H1 (cell line): Measurements from ENCODE around the gene OTUD5. TPM values are rescaled to one million over a fixed set of nuclear protein-coding genes. Genes with fewer than 3 reads are reported as not detected.

Source experiments
- CTCF ChIA-PET: fragments of 300-600 bp; sonication (Branson Sonifier 250); formaldehyde crosslinking; loops from one replicate; lab custom pipeline; 2021; ENCODE audit not compliant: partially characterized antibody; lab: Charles Lee
- POLR2A ChIA-PET: fragments of 300-600 bp; sonication (Branson Sonifier 250); formaldehyde crosslinking; loops from one replicate; lab custom pipeline; 2021; ENCODE audit warnings: inconsistent platforms; ENCODE audit not compliant: partially characterized antibody; lab: Charles Lee
- DNase-seq, 2 experiments: peaks; one replicate each; pipeline versions ENCODE4 v3.0.0 to v3.0.0-alpha.2; 2010 to 2022; ENCODE audit warnings: low spot score in 2 of 2, low read depth in 1 of 2, mixed read lengths in 1 of 2
- FAIRE-seq: peaks from 2 replicates; lab custom pipeline; 2011; peaks lifted over from hg19 to GRCh38; lab: Jason Lieb, UNC
- H2AFZ ChIP-seq: 2 replicates; pipeline ENCODE4 v1.8.1; 2012; ENCODE audit warnings: low read length, inconsistent platforms
- H2AK5ac ChIP-seq: 2 replicates; pipeline ENCODE4 v1.6.1; 2013; ENCODE audit warnings: low read depth, low read length
- H2BK120ac ChIP-seq: replicated peaks from 2 replicates; pipeline ENCODE3; 2013; ENCODE audit warnings: low read depth, low read length, inconsistent platforms
- H2BK12ac ChIP-seq: 2 replicates; pipeline ENCODE4 v1.6.1; 2013; ENCODE audit warnings: low read depth, low read length
- H2BK15ac ChIP-seq: 2 replicates; pipeline ENCODE4 v1.6.1; 2013; ENCODE audit warnings: low read length
- H2BK20ac ChIP-seq: 2 replicates; pipeline ENCODE4 v1.6.1; 2013; ENCODE audit warnings: low read length
- H2BK5ac ChIP-seq: 2 replicates; pipeline ENCODE4 v1.6.1; 2013; ENCODE audit warnings: low read depth, low read length
- H3K14ac ChIP-seq: 2 replicates; pipeline ENCODE4 v1.6.1; 2013; ENCODE audit warnings: inconsistent platforms; ENCODE audit not compliant: insufficient read length
- H3K18ac ChIP-seq: 2 replicates; pipeline ENCODE4 v1.6.1; 2013; ENCODE audit warnings: low read length; ENCODE audit errors: extremely low read depth
- H3K23ac ChIP-seq: 2 replicates; pipeline ENCODE4 v1.6.1; 2013; ENCODE audit warnings: inconsistent platforms; ENCODE audit not compliant: insufficient read length
- H3K23me2 ChIP-seq: 2 replicates; pipeline ENCODE4 v1.6.1; 2013; ENCODE audit warnings: low read depth, low read length
- H3K27ac ChIP-seq: 2 replicates; pipeline ENCODE4 v1.6.1; 2011; ENCODE audit warnings: low read depth, low read length, inconsistent platforms
- H3K27me3 ChIP-seq, 4 experiments: replicated peaks in 1 of 4; 1 replicate in 1 of 4; 2 replicates in 3 of 4; pipeline versions ENCODE4 v1.6.1 to v1.8.1; 2011 to 2013; ENCODE audit warnings: low read length in 3 of 4, mild to moderate bottlenecking in 3 of 4, inconsistent platforms in 2 of 4, mixed read lengths in 2 of 4, moderate library complexity in 1 of 4; ENCODE audit not compliant: control insufficient read depth in 3 of 4, insufficient read depth in 3 of 4; ENCODE audit errors: extremely low read depth in 1 of 4
- H3K36me3 ChIP-seq, 4 experiments: 2 replicates each; pipeline versions ENCODE4 v1.6.1 to v1.8.1; 2011 to 2013; ENCODE audit warnings: mild to moderate bottlenecking in 4 of 4, low read length in 3 of 4, moderate library complexity in 2 of 4, control low read depth in 1 of 4, inconsistent platforms in 1 of 4; ENCODE audit not compliant: insufficient read depth in 4 of 4, control insufficient read depth in 2 of 4
- H3K4ac ChIP-seq: replicated peaks from 2 replicates; pipeline ENCODE3; 2013; ENCODE audit warnings: low read length, low read depth, mixed read lengths, inconsistent platforms; ENCODE audit not compliant: insufficient read length
- H3K4me1 ChIP-seq, 4 experiments: replicated peaks in 1 of 4; 1 replicate in 1 of 4; 2 replicates in 3 of 4; pipeline versions ENCODE4 v1.6.1 to v1.8.1; 2011 to 2013; ENCODE audit warnings: low read length in 3 of 4, inconsistent platforms in 2 of 4, mixed read lengths in 1 of 4; ENCODE audit not compliant: insufficient read depth in 4 of 4, control insufficient read depth in 3 of 4
- H3K4me2 ChIP-seq, 2 experiments: 2 replicates each; pipeline versions ENCODE4 v1.6.1 to v1.8.1; 2011 to 2013; ENCODE audit warnings: low read depth in 2 of 2, low read length in 2 of 2, control low read depth in 1 of 2, inconsistent platforms in 1 of 2, mild to moderate bottlenecking in 1 of 2; ENCODE audit not compliant: insufficient read depth in 1 of 2
- H3K4me3 ChIP-seq, 4 experiments: fragments of 200-600, 300-600 bp in 1 of 4; sonication (generic), shearing (Covaris generic), sonication (Bioruptor Twin) in 1 of 4; 2 replicates each; pipeline versions ENCODE4 v1.5.1 to v1.8.1; 2011 to 2016; ENCODE audit warnings: low read length in 4 of 4, low read depth in 3 of 4, control low read depth in 2 of 4, inconsistent platforms in 2 of 4, mild to moderate bottlenecking in 2 of 4, mixed read lengths in 1 of 4, moderate library complexity in 1 of 4; ENCODE audit not compliant: insufficient read depth in 2 of 4; ENCODE audit errors: extremely low read depth in 1 of 4
- H3K56ac ChIP-seq: replicated peaks from 2 replicates; pipeline ENCODE3; 2013; ENCODE audit warnings: low read depth, mild to moderate bottlenecking, mixed read lengths, low read length, inconsistent platforms; ENCODE audit not compliant: insufficient read length
- H3K79me1 ChIP-seq: 2 replicates; pipeline ENCODE4 v1.6.1; 2013; ENCODE audit warnings: low read depth, low read length, control low read depth
- H3K79me2 ChIP-seq, 2 experiments: 2 replicates each; pipeline versions ENCODE4 v1.6.1 to v1.8.1; 2012 to 2013; ENCODE audit warnings: low read length in 2 of 2, mild to moderate bottlenecking in 2 of 2, inconsistent platforms in 1 of 2; ENCODE audit not compliant: insufficient read depth in 2 of 2, control insufficient read depth in 1 of 2
- H3K9ac ChIP-seq, 4 experiments: replicated peaks in 1 of 4; 1 replicate in 1 of 4; 2 replicates in 3 of 4; pipeline versions ENCODE4 v1.6.1 to v1.8.1; 2011 to 2013; ENCODE audit warnings: low read depth in 3 of 4, low read length in 3 of 4, control low read depth in 2 of 4, mild to moderate bottlenecking in 2 of 4, moderate library complexity in 2 of 4, inconsistent platforms in 1 of 4; ENCODE audit errors: extremely low read depth in 1 of 4
- H3K9me3 ChIP-seq, 2 experiments: 2 replicates each; pipeline versions ENCODE4 v1.6.1 to v1.8.1; 2012 to 2013; ENCODE audit warnings: mild to moderate bottlenecking in 2 of 2, moderate library complexity in 2 of 2, control low read depth in 1 of 2, inconsistent platforms in 1 of 2, low read depth in 1 of 2, low read length in 1 of 2, mixed read lengths in 1 of 2; ENCODE audit not compliant: insufficient read depth in 2 of 2
- H4K20me1 ChIP-seq, 2 experiments: replicated peaks in 1 of 2; 2 replicates each; pipeline versions ENCODE3 to v1.8.1; 2011 to 2013; ENCODE audit warnings: inconsistent platforms in 2 of 2, low read length in 2 of 2, mild to moderate bottlenecking in 1 of 2; ENCODE audit not compliant: insufficient read depth in 2 of 2, control insufficient read depth in 1 of 2
- H4K5ac ChIP-seq: 2 replicates; pipeline ENCODE4 v1.6.1; 2013; ENCODE audit warnings: low read length, low read depth, mixed read lengths, inconsistent platforms; ENCODE audit not compliant: insufficient read length
- H4K8ac ChIP-seq: 2 replicates; pipeline ENCODE4 v1.8.0; 2013; ENCODE audit warnings: mild to moderate bottlenecking, moderate library complexity, low read length, inconsistent platforms; ENCODE audit not compliant: insufficient read depth; ENCODE audit errors: extremely low read depth
- H4K91ac ChIP-seq: replicated peaks from 2 replicates; pipeline ENCODE3; 2013; ENCODE audit warnings: low read length, mixed read lengths, inconsistent platforms; ENCODE audit not compliant: insufficient read length
- JUND ChIP-seq: IDR thresholded peaks from 2 replicates; pipeline ENCODE4 v1.6.1; 2011; ENCODE audit warnings: mild to moderate bottlenecking, improper control_type of control experiment, low read length
- WGBS, 2 experiments: shearing (Covaris generic) in 1 of 2; methylation state at CpG; one replicate each; pipeline versions ENCODE4 v1.1.6 to v1.1.7; 2013 to 2015; ENCODE audit warnings: low lambda C conversion rate in 2 of 2, mixed read lengths in 2 of 2, inconsistent platforms in 1 of 2, low coverage in 1 of 2, missing lambda C conversion rate in 1 of 2; ENCODE audit not compliant: insufficient replicate concordance in 2 of 2, insufficient coverage in 1 of 2, insufficient read length in 1 of 2; ENCODE audit errors: extremely low coverage in 1 of 2, missing lambda C conversion rate in 1 of 2; 5-methylcytosine and 5-hydroxymethylcytosine counted together
- polyA plus RNA-seq, 7 experiments: library from polyadenylated mRNA; depleted of rRNA in 3 of 7; stranded (reverse) in 5 of 7; unstranded in 2 of 7; fragments of >200 nt in 5 of 7; fragments of 200-250 nt in 2 of 7; gene quantifications; 1 replicate in 5 of 7; 2 replicates in 1 of 7; 4 replicates in 1 of 7; pipeline versions ENCODE4 v1.2.1 to v1.2.3, GENCODE V29; 2011 to 2013; ENCODE audit warnings: missing spikeins in 2 of 7, mixed read lengths in 2 of 7
- total RNA-seq: library from RNA; stranded (reverse); fragmentation: NEBNext Ultra II Directional; extraction: Animal tissue kit (Norgen Biotek cat#: 25700); gene quantifications from 2 replicates; pipeline ENCODE4 v1.2.1, GENCODE V29; 2021

Gene OTUD5
- total and polyA plus RNA-seq, 2 of the 8 experiments (the other 6 are each of a cell fraction or from before 2014, with no cell fraction given), result 46.3 to 53.5 TPM

- Histone ChIP-seq H4K20me1 (peaks cover 7 to 8% of the 10 kb centered on the region in 2 experiments), H3K23me2 (peaks cover 5% of the 10 kb centered on the region), H2AFZ (no peak within 1 kb of the TSS), H3K79me2 (peaks cover 0 to 24% of the 10 kb centered on the region in 2 experiments; a peak in 2 of 4 replicates), H3K4ac (peak within 1 kb of the TSS; percentile 1), H2BK20ac (no peak within 1 kb of the TSS), H3K14ac (no peak within 1 kb of the TSS), H3K27ac (peak within 1 kb of the TSS; percentile 95), H2BK15ac (no peak within 1 kb of the TSS), H3K36me3 (peaks cover 6 to 25% (median 14%) of the 10 kb centered on the region in 4 experiments; a peak in 6 of 8 replicates), H4K5ac (peak within 1 kb of the TSS; percentile 85), H3K4me1 (peaks cover 0 to 3% (median 2%) of the 10 kb centered on the region in 4 experiments; a peak in 3 of 7 replicates), H2BK120ac (no peak within 1 kb of the TSS), H2AK5ac (no peak within 1 kb of the TSS), H3K27me3 (no peaks in the 10 kb centered on the region), H2BK12ac (0 out of 2 replicates have a peak within 1 kb of the TSS, but pooled peaks have one; percentile 75), H3K23ac (no peak within 1 kb of the TSS), H3K4me3 (peak within 1 kb of the TSS; percentile 78 to 94 (median 82)), H3K9me3 (no peaks in the 10 kb centered on the region), H3K9ac (peak within 1 kb of the TSS; percentile 34 to 95 (median 86)), H3K4me2 (peak within 1 kb of the TSS; percentile 85 to 94), H2BK5ac (peak within 1 kb of the TSS; percentile 97), H4K91ac (peak within 1 kb of the TSS; percentile 89), H3K56ac (peak within 1 kb of the TSS; percentile 93), H3K79me1 (no peaks in the 10 kb centered on the region; the same call in 1 of the 2 replicates), H3K18ac (peak within 1 kb of the TSS; percentile 98), H4K8ac (peak within 1 kb of the TSS; percentile 92; the same call in 1 of the 2 replicates)
- CTCF ChIA-PET, result interaction anchor here (1.0 to 1.4 kb wide), 4 partner anchors 11 to 92 kb away, joined by 3 to 6 read pairs (median 4); no protein-coding TSS in a partner anchor
- FAIRE-seq (peak; percentile 90), DNase-seq (peak; percentile 77 to 79)
- WGBS, 2 experiments, result 1% methylated on average over 27 of the region's 49 CpGs; no CpG with 5 or more reads in 1 of the 2 experiments
- POLR2A ChIA-PET, result interaction anchor here (0.6 to 4.7 kb wide), 28 partner anchors 9 to 244 kb away, joined by 3 to 49 read pairs (median 5); partner anchors contain the start of genes HDAC6, KCND1, PCSK1N and SLC35A2
- peak; percentile 86 for TF ChIP-seq JUND
Observed at GRCh38 chrX:48897625-48898306, 59.6 kb downstream of the OTUD5 start, which contains the start of the genes PQBP1 and TIMM17B. PQBP1 (plus strand) TSS chrX:48897930; CDS start chrX:48898510, 580 bp downstream. TIMM17B (minus strand) TSS chrX:48897768; CDS start chrX:48897749, 19 bp downstream.
